Fibroblast of skin of left quadriceps (primary cell): Measurements from ENCODE around the gene TUSC2.

ENCODE experiments used
- DNase-seq, 2 experiments: peaks; one replicate each; pipeline ENCODE4 v3.0.0-alpha.2; 2013; ENCODE audit warnings: low read depth in 2 of 2

The TUSC2 gene

GRCh38 chr3:50336452-50337174, 8.6 kb upstream of the TUSC2 start:
- no peak for DNase-seq

- no peak for DNase-seq
These were observed 6.5 kb upstream of the TUSC2 start for GRCh38 chr3:50334339-50335075.

GRCh38 chr3:50333744-50334328, 5.8 kb upstream of the TUSC2 start:
- no peak for DNase-seq

GRCh38 chr3:50331364-50331907, 3.4 kb upstream of the TUSC2 start:
- DNase-seq, result no peak

GRCh38 chr3:50330330-50330729, 2.3 kb upstream of the TUSC2 start:
- no peak for DNase-seq

GRCh38 chr3:50327129-50327528, 894 bp downstream of the TUSC2 start:
- DNase-seq, result no peak

- DNase-seq, result no peak
These were observed 1.9 kb downstream of the TUSC2 start for GRCh38 chr3:50326182-50326541.

- no peak for DNase-seq
These were observed 2.4 kb downstream of the TUSC2 start for GRCh38 chr3:50325497-50326181.

- DNase-seq, result no peak
These were observed 2.9 kb downstream of the TUSC2 start for GRCh38 chr3:50325113-50325480.

- DNase-seq, result no peak
These were observed 3.5 kb downstream of the TUSC2 start for GRCh38 chr3:50324351-50325112.

GRCh38 chr3:50323614-50324199, 4.3 kb downstream of the TUSC2 start:
- no peak for DNase-seq

- DNase-seq, result no peak
These were observed 4.9 kb downstream of the TUSC2 start for GRCh38 chr3:50323092-50323600.

GRCh38 chr3:50322386-50323091, 5.5 kb downstream of the TUSC2 start, which contains the start of gene HYAL2:
Gene HYAL2, minus strand, starts transcription at chr3:50322745. Its CDS starts 2,256 bp downstream, at chr3:50320489.
- DNase-seq, result no peak

- DNase-seq, result no peak
These were observed 6.0 kb downstream of the TUSC2 start for GRCh38 chr3:50322115-50322385.

- peak; percentile 75 to 78 for DNase-seq
These were observed 6.5 kb downstream of the TUSC2 start for GRCh38 chr3:50321336-50322114.

GRCh38 chr3:50320853-50321335, 7.1 kb downstream of the TUSC2 start:
- DNase-seq, result no peak

GRCh38 chr3:50319894-50320625, 8.0 kb downstream of the TUSC2 start:
- DNase-seq, result no peak

GRCh38 chr3:50319181-50319893, 8.7 kb downstream of the TUSC2 start:
- no peak for DNase-seq
